GM19238 (cell line): Measurements from ENCODE around the gene MACROD2.
"Not testable (repeated sequence)": the region's sequence is repeated elsewhere in the genome, so short reads cannot be mapped to it uniquely, and the experiment has no call there.

Experiments
- DNase-seq: peaks from one replicate; pipeline ENCODE4 v3.0.0; 2011; ENCODE audit warnings: low spot score; ENCODE audit not compliant: insufficient read length

Gene MACROD2

GRCh38 chr20:14191559-14191958, 196.2 kb downstream of the MACROD2 start:
- DNase-seq = no peak

DNA sequence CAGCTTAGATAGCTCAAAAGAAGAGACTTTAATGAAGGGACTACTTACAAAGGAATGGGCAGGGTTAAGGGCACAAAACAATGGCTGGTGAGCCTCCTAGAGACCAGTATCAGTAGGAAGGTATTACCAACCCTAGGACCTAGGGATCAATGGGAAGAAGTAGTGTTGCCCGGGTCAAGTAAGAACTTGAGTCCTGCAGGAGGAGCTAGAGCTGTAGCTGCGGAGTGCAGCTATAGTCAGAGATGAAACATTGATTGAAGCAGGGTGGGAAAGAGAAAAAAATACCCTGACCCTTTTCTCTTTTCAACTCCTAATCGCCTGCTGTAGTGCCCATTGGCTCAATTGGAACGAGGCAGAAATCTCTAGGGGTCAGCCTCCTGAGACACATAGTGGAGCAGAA, 198.1 kb downstream of the MACROD2 start:
- DNase-seq = no peak

DNA sequence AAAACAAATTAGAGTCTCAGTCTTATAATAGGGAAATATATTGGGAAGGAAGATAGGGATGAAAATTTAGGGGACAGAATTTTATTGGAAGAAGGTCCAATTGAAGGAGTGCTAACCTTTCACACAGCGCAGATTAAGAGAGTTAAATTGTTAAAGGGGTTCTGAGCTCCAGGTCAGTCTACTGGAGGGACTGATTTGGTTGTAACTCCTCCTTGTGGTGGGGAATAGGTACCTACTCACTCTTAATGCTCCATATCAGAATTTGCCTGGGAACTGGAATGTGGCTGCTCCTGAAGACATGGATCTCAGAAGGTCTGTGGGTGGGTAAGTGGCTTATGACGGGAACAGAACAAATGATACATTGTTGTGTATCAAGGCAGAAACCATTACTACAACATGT, 198.6 kb downstream of the MACROD2 start:
- no peak for DNase-seq

DNA sequence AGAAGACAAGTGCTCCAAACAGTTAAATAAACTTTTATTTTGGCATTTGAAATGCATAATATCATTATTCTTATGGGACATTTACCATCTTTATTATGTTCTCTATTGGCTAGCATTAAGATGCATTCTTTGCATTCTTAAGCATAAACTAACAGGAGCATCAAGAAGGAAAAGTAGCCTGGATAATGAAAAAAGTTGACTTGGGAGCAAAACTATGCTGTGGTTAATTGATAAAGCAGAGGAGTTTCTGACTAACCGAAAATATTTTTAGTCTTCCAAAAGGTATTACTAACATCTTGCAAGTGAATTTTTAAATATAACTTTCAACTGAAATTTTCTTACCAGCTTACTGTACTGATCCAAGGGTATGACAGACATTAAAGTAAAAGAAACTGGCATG, 201.8 kb downstream of the MACROD2 start:
- no peak for DNase-seq

DNA sequence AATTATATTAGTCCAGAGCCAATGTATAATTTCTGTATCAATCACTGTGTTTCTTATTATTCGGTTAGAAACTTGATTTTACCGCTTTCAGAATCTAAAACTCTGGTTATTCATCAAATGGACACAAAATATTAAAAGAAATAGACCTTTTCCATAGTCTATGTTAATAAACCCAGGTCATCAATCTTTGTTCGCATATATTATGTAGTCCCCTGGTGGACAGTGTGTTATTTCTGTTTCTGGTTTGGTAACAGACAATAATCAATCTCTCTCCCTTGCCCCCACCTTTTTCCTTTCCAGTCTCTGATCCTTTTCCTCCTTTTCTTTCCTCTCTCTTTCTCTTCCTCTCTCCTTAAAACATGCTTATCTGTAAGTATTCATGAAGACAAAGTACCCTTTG, 203.1 kb downstream of the MACROD2 start:
- DNase-seq = no peak

DNA sequence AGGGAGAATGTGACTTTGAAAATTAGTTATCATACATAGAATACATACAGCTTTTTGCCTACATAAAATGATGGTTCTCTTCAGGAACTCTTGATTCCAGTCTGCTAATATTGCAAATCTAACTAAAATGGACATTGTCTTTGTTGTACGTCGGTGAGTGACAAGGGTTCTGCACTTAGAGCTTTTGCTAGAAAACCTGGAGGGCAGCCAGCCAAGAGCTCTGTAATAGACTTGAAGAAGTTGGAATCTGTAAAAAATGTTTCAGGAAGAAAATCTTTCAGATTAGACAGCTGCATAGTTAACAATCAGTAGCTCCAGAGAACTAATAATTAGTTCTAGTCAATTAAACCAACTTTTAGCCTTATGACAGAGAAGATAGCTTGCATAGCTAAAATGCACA, 203.8 kb downstream of the MACROD2 start:
- no peak for DNase-seq

GRCh38 chr20:14203657-14204056, 208.3 kb downstream of the MACROD2 start:
- DNase-seq = no peak

DNA sequence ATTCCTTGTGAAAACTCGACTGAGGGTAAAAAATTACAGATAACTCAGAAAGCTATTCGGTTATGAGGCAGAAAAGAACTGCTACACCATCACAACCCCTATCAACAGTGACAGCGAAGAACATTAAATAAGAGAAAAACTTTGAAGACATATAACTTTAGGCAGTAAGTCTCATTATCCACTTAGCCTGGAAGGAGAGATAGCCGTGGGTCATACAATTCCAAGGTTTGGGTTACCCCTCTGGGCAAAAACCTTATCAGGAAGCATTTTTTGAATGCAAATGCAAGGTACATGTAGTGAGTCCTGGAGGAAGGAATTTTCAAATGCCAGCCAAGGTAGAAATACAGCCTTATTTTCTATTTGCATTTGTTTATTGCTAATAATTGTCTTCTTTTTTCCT, 212.3 kb downstream of the MACROD2 start:
- DNase-seq = no peak

DNA sequence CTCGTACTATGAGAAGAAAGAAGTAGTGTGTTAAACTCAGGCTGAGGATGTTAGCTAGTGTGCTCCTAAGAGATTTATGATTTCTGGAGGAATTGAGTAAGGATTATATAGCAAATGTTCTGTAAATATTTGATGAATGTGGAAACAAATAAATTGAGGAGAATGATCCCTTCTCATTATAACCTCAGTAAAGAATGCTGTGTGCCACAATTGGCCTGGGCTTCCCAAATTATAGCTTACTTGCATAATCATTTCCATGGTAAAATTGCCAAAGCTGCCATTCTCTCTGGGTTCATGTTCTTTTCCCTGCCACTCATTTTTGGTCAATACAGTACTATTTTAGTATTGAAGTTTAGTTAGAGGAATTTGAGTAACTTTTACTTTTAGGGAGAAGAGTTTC, 213.6 kb downstream of the MACROD2 start:
- DNase-seq = no peak

GRCh38 chr20:14210146-14210545, 214.8 kb downstream of the MACROD2 start:
- DNase-seq = no peak

GRCh38 chr20:14214046-14214445, 218.7 kb downstream of the MACROD2 start:
- DNase-seq = no peak

- not testable (repeated sequence) for DNase-seq
Measured at GRCh38 chr20:14215880-14216279, 220.6 kb downstream of the MACROD2 start.

- no peak for DNase-seq
Measured at GRCh38 chr20:14219801-14220461, 224.6 kb downstream of the MACROD2 start.

GRCh38 chr20:14220986-14221385, 225.7 kb downstream of the MACROD2 start:
- DNase-seq = no peak

DNA sequence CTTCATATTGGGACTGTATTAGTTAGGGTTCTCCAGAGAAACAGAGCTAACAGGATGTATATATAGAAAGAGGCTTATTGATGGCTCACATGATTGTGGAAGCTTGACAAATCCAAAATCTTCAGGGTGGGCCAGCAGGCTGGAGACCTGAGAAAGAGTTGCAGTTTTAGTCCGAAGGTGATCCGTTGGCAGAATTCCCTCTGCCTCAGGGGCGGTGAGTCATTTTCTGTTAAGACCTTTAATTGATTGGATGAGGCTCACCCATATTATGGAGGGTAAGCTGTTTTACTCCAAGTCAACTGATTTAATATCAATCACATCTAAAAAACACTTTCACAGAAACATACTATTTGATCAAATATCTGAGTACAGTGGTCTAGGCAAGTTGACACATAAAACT, 228.5 kb downstream of the MACROD2 start:
- no peak for DNase-seq

GRCh38 chr20:14226051-14227049, 231.0 kb downstream of the MACROD2 start:
- DNase-seq = not testable (repeated sequence)

DNA sequence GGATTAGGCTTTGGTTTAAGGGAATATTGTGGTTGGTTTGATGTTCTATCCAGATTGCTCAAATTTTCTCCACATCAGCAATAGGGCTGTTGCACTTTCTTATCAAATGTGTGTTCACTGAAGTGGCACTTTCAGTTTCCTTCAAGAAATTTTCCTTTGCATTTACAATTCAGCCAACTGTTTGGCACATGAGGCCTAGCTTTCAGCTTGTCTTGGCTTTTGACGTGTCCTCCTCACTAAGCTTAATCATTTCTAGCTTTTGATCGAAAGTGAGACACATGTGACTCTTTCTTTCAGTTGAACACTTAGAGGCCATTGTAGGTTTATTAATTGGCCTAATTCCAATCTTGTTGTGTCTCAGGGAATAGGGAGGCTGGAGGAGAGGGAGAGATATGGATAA, 237.3 kb downstream of the MACROD2 start:
- DNase-seq = no peak

GRCh38 chr20:14234666-14235295, 239.5 kb downstream of the MACROD2 start:
- no peak for DNase-seq

DNA sequence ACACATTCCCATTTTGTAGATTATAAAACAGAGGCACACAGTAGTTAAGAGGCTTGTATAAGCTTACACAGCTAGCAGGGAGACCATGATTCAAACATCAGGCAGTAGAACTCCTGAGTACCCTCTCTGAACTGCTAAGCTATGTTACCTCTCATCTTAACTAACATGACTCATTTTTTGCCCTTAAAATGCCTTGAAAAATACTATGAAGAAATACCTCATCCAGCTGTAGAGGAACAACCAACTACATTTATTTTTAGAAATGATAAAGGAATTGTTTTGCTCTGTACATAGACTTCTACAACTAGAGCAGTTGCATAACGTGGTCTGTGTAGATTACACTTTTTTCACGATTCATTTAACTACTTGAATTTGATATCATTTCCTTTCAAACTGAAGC, 240.0 kb downstream of the MACROD2 start:
- no peak for DNase-seq

DNA sequence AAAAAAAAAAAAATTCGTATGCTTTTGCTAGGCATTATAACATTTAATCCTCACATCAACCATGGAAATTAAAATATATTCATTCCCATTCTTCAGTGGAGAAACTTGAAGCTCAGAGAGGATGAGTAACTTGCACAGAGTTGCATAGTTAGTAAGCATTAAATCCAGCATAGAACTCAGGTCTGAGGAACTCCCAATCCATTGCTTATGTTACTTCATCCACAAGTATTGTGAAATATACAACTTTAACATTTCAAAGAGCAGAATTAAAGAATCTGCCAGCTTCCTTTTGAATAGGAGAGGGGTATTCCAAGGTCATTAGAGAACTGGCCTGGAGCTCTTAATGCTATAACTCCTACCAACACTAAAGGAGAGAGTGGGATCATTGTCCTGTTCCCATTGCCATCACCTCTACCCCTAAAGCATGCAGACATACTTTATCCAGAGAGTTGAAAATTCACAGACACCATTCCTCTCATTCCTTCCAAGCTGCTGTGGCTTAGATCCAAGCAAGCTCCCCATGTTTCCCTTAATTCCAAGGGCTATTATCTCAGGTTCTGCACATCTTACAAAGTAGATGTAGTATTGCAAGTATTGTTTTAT, 250.2 kb downstream of the MACROD2 start:
- DNase-seq = no peak

- DNase-seq = no peak
Measured at GRCh38 chr20:14259689-14260088, 264.4 kb downstream of the MACROD2 start.

GRCh38 chr20:14260367-14260766, 265.1 kb downstream of the MACROD2 start:
- DNase-seq = no peak
